Spleen (tissue), 7 donors: ENCODE measurements around the gene NPIPB8.
"Not testable (repeated sequence)": the region's sequence is repeated elsewhere in the genome, so short reads cannot be mapped to it uniquely, and the experiment has no call there.

Experiments
- POLR2A ChIP-seq, 3 donors: fragments of 450-650 bp; IDR thresholded peaks; one replicate each; pipeline ENCODE4 v1.5.1; 2017; ENCODE audit warnings: antibody characterized with exemption in 3 of 3, mild to moderate bottlenecking in 1 of 3
- POLR2AphosphoS5 ChIP-seq, 3 donors: sonication (generic); formaldehyde crosslinking; IDR thresholded peaks; one replicate each; pipeline ENCODE4 v1.5.1; 2017; ENCODE audit warnings: antibody characterized with exemption in 3 of 3
- TF ChIP-seq, protein P1 (sequence below), 11 experiments: fragments of 200-600 bp in 7 of 11; fragments of 450-650 bp in 4 of 11; sonication (generic) in 4 of 11; IDR thresholded peaks in 8 of 11; conservative IDR thresholded peaks in 3 of 11; 1 replicate in 7 of 11; 2 replicates in 4 of 11; pipeline versions ENCODE4 v1.4.0 to v1.8.0; 2016 to 2021; ENCODE audit warnings: antibody characterized with exemption in 11 of 11, inconsistent platforms in 4 of 11, mild to moderate bottlenecking in 1 of 11
- donor health status: DM: no; HTN: no; CAD: no; lungs with moderate emphysema.
- donor health status: DM: no; HTN: no; CAD: no.
- donor health status: DM: no; HTN: no; CAD: no.

DNA sequence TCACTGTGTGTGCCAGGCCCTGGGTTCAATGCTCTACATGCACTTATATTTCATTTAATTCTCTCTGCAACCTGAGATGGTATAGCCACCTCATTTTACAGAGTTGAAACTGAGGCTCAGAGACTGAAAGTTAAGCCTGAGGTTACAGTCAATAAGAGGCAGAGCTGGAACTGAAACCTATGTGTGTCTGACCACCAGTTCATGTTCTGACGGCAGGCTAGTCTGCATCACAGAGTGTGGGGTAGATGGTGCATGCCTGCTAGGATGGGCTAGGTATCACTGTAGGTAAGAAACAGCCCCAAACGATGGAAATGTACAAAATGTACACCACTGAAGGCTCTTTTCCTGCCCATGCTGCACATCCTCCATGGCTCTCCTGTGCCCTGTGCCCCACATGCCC is 2.1 kb downstream of the NPIPB8 start:
- TF ChIP-seq, protein P1, sequence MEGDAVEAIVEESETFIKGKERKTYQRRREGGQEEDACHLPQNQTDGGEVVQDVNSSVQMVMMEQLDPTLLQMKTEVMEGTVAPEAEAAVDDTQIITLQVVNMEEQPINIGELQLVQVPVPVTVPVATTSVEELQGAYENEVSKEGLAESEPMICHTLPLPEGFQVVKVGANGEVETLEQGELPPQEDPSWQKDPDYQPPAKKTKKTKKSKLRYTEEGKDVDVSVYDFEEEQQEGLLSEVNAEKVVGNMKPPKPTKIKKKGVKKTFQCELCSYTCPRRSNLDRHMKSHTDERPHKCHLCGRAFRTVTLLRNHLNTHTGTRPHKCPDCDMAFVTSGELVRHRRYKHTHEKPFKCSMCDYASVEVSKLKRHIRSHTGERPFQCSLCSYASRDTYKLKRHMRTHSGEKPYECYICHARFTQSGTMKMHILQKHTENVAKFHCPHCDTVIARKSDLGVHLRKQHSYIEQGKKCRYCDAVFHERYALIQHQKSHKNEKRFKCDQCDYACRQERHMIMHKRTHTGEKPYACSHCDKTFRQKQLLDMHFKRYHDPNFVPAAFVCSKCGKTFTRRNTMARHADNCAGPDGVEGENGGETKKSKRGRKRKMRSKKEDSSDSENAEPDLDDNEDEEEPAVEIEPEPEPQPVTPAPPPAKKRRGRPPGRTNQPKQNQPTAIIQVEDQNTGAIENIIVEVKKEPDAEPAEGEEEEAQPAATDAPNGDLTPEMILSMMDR (IDR thresholded peaks at IDR 0.05 in 8 of 11, conservative IDR thresholded peaks at IDR 0.05 in 3 of 11), result not testable (repeated sequence)
- not testable (repeated sequence) for TF ChIP-seq POLR2A, POLR2AphosphoS5 (IDR thresholded peaks at IDR 0.05)
